DOHH2 (cell line): ENCODE results near the gene A2M.

ENCODE experiments used
- H3F3A ChIP-seq: fragments of 200-600 bp; sonication (generic), shearing (Covaris generic); 2 replicates; pipeline ENCODE4 v1.6.0; 2016; ENCODE audit warnings: antibody characterized with exemption, mild to moderate bottlenecking; ENCODE audit not compliant: control insufficient read depth, insufficient read depth
- H3K27ac ChIP-seq: fragments of 200-600 bp; sonication (generic); 2 replicates; pipeline ENCODE4 v1.5.1; 2014; ENCODE audit warnings: low read depth, mild to moderate bottlenecking, low read length, moderate library complexity
- H3K27me3 ChIP-seq: fragments of 200-600 bp; sonication (generic); 2 replicates; pipeline ENCODE4 v1.6.1; 2014; ENCODE audit warnings: mild to moderate bottlenecking, low read length, mixed read lengths; ENCODE audit not compliant: control insufficient read depth
- H3K36me3 ChIP-seq: fragments of 200-600 bp; sonication (generic); 2 replicates; pipeline ENCODE4 v1.6.1; 2014; ENCODE audit warnings: mild to moderate bottlenecking, low read length, moderate library complexity, mixed read lengths; ENCODE audit not compliant: control insufficient read depth
- H3K4me1 ChIP-seq: fragments of 200-600 bp; sonication (generic); 2 replicates; pipeline ENCODE4 v1.6.1; 2014; ENCODE audit warnings: mild to moderate bottlenecking, low read length, mixed read lengths; ENCODE audit not compliant: control insufficient read depth
- H3K4me2 ChIP-seq: fragments of 200-600 bp; sonication (generic); 2 replicates; pipeline ENCODE4 v1.6.0; 2014; ENCODE audit warnings: mild to moderate bottlenecking, low read length, moderate library complexity
- H3K4me3 ChIP-seq: fragments of 200-600 bp; sonication (generic); 2 replicates; pipeline ENCODE4 v1.5.1; 2014; ENCODE audit warnings: mild to moderate bottlenecking, low read length, mixed read lengths
- H3K79me2 ChIP-seq: fragments of 200-600 bp; sonication (generic); 2 replicates; pipeline ENCODE4 v1.6.1; 2014; ENCODE audit warnings: mild to moderate bottlenecking, low read length, mixed read lengths; ENCODE audit not compliant: control insufficient read depth
- H3K9me2 ChIP-seq: fragments of 200-600 bp; sonication (generic); replicated peaks from 2 replicates; pipeline ENCODE4 v1.6.1; 2014; ENCODE audit warnings: mild to moderate bottlenecking, low read length, mixed read lengths; ENCODE audit not compliant: control insufficient read depth
- H3K9me3 ChIP-seq: fragments of 200-600 bp; sonication (generic); 2 replicates; pipeline ENCODE4 v1.6.1; 2014; ENCODE audit warnings: antibody characterized with exemption, low read length, mixed read lengths; ENCODE audit not compliant: control insufficient read depth, insufficient read depth
- H4K20me1 ChIP-seq: fragments of 200-600 bp; sonication (generic); 2 replicates; pipeline ENCODE4 v1.6.0; 2014; ENCODE audit warnings: low read depth, mild to moderate bottlenecking, antibody characterized with exemption, low read length, moderate library complexity; ENCODE audit not compliant: control insufficient read depth, insufficient read depth
- EZH2phosphoT487 ChIP-seq: fragments of 200-600 bp; sonication (generic); IDR thresholded peaks from 2 replicates; pipeline ENCODE4 v1.6.1; 2017; ENCODE audit warnings: borderline replicate concordance, mild to moderate bottlenecking, antibody characterized with exemption, low read length, moderate library complexity, mixed read lengths
- TF ChIP-seq, protein P1 (sequence below): fragments of 200-600 bp; sonication (generic); IDR thresholded peaks from one replicate; pipeline ENCODE4 v1.5.1; 2014; ENCODE audit warnings: antibody characterized with exemption, mild to moderate bottlenecking, low read depth, low read length; ENCODE audit not compliant: poor library complexity, severe bottlenecking

The A2M gene

DNA sequence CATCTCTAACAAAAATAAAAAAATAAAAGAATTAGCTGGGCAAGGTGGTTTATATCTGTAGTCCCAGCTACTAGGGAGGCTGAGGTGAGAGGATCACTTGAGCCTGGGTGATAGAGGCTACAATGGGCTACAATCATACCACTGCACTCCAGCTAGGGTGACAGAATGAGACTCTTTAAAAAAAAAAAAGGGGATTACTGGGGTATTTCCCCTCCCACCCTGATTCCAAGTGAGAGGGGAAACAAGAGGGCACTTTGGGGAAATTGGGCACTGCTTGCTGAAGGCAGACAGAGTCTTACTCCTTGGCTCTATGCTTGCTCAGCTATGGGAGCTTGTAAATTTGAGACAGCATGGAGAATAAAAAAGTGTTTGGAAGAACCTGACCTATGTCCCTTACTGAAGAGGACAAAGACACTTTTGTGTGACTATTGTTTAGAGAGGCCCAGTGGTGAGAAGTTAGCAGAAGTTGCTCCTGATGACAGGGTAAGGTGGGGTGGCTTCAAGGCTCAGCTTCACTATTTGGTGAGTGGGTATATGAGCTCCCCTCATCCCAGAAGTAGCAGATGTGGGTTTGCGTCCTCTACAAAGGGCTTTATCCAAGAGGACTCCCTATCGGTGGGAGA is 82.3 kb downstream of the A2M start:
- no peaks in the 10 kb centered on the region for H3K79me2 ChIP-seq
- no peak overlapping the region for H3K4me3 ChIP-seq
- no peaks in the 10 kb centered on the region for H4K20me1 ChIP-seq
- H3F3A ChIP-seq = no peaks in the 10 kb centered on the region
- H3K4me1 ChIP-seq = no peaks in the 10 kb centered on the region
- no peak overlapping the region for H3K27ac ChIP-seq
- H3K9me3 ChIP-seq = no peaks in the 10 kb centered on the region
- H3K4me2 ChIP-seq = no peak overlapping the region
- no peaks in the 10 kb centered on the region for H3K27me3 ChIP-seq
- no peak for TF ChIP-seq EZH2phosphoT487
- TF ChIP-seq, protein P1, sequence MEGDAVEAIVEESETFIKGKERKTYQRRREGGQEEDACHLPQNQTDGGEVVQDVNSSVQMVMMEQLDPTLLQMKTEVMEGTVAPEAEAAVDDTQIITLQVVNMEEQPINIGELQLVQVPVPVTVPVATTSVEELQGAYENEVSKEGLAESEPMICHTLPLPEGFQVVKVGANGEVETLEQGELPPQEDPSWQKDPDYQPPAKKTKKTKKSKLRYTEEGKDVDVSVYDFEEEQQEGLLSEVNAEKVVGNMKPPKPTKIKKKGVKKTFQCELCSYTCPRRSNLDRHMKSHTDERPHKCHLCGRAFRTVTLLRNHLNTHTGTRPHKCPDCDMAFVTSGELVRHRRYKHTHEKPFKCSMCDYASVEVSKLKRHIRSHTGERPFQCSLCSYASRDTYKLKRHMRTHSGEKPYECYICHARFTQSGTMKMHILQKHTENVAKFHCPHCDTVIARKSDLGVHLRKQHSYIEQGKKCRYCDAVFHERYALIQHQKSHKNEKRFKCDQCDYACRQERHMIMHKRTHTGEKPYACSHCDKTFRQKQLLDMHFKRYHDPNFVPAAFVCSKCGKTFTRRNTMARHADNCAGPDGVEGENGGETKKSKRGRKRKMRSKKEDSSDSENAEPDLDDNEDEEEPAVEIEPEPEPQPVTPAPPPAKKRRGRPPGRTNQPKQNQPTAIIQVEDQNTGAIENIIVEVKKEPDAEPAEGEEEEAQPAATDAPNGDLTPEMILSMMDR = no peak
- H3K36me3 ChIP-seq = no peaks in the 10 kb centered on the region
- no peaks in the 10 kb centered on the region for H3K9me2 ChIP-seq

DNA sequence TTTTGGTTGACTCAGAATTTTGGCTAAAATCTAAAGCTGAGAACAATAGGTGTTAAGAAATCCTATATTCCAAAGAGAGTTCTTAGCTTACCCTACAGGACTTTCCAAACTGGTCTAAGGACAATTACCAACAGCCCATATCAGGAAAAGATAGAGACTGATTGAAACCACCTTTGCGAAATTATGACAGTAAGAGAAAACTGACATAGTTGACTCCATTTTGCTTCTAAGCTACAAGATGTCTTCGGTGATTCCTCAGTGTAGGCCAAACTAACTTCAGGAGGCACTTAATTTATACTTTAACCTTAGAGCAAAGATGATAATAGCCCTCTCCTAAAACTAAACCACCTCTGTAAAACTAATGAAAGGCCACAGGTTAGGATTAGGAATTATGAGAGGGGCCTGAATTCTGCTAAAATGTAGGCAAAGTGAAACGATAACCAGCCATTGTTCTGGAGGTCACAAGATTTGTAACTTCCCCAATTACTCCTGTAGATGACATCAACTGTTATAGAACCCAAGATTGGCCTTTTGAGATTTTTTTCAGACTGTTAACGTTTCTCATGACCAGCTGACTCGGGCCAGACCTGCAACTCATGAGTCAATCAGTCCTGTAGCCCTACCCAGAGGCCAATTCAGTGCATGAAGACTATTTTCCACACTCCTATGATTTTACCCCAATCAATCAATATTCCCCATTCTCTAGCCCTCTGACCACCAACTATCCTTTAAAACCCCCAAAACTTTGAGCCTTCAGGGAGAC is 83.3 kb downstream of the A2M start:
- Histone ChIP-seq H3K36me3 (no peaks in the 10 kb centered on the region), H3K4me1 (no peaks in the 10 kb centered on the region), H3K79me2 (no peaks in the 10 kb centered on the region), H3K9me3 (no peaks in the 10 kb centered on the region), H3K27me3 (no peaks in the 10 kb centered on the region), H3F3A (no peaks in the 10 kb centered on the region), H3K4me2 (no peak overlapping the region), H3K27ac (no peak overlapping the region), H4K20me1 (no peaks in the 10 kb centered on the region), H3K9me2 (no peaks in the 10 kb centered on the region), H3K4me3 (no peak overlapping the region)
- TF ChIP-seq EZH2phosphoT487 = no peak
- TF ChIP-seq, protein P1 = no peak

DNA sequence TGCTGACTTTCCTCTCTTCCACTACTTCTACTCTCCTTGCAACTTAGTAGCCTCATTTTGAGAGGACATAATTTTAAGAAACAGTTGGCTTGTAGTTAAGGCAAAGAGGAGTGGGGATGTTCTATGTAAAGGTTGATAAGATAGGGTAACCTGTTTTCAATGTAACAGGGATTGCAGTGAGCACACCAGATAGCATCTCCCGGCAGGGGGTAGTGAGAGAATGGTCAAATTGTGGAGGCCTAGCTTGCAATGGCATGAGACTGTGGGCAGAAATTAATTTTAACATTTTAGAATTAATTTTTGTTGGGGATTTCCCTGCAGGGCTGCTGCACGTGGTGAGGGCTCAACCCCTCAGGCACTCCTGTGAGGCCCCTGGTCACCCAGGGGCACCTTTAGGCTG is 84.9 kb downstream of the A2M start:
- H3K9me3 ChIP-seq = no peaks in the 10 kb centered on the region

More for the DNA sequence above, 84.9 kb downstream of the A2M start:
- H3K4me2 ChIP-seq = no peak overlapping the region
- no peaks in the 10 kb centered on the region for H3K9me2 ChIP-seq
- no peaks in the 10 kb centered on the region for H3K79me2 ChIP-seq
- no peak overlapping the region for H3K4me3 ChIP-seq
- H3K36me3 ChIP-seq = no peaks in the 10 kb centered on the region
- H4K20me1 ChIP-seq = no peaks in the 10 kb centered on the region
- no peaks in the 10 kb centered on the region for H3K4me1 ChIP-seq
- H3K27ac ChIP-seq = no peak overlapping the region
- TF ChIP-seq, protein P1 = no peak
- no peak for TF ChIP-seq EZH2phosphoT487
- no peaks in the 10 kb centered on the region for H3F3A ChIP-seq
- H3K27me3 ChIP-seq = no peaks in the 10 kb centered on the region
